Hepatocyte (in vitro differentiated cells): ENCODE measurements around the gene PGPEP1. TPM values are rescaled to one million over a fixed set of nuclear protein-coding genes. Genes with fewer than 3 reads are reported as not detected.

ENCODE experiments used
- DNase-seq: peaks from one replicate; pipeline ENCODE4 v3.0.0-alpha.2; 2016; ENCODE audit warnings: low spot score
- H2AFZ ChIP-seq: fragments of 200-600 bp; sonication (generic); 2 replicates; pipeline ENCODE4 v1.6.0; 2016; ENCODE audit warnings: antibody characterized with exemption, mild to moderate bottlenecking
- H3K27ac ChIP-seq: fragments of 200-600 bp; sonication (generic); 2 replicates; pipeline ENCODE4 v1.5.1; 2016; ENCODE audit warnings: mild to moderate bottlenecking
- H3K27me3 ChIP-seq: fragments of 200-600 bp; sonication (generic); 2 replicates; pipeline ENCODE4 v1.6.1; 2016
- H3K36me3 ChIP-seq: fragments of 200-600 bp; sonication (generic); replicated peaks from 2 replicates; pipeline ENCODE4 v1.5.1; 2016; ENCODE audit warnings: low read depth; ENCODE audit not compliant: insufficient read depth
- H3K4me1 ChIP-seq: fragments of 200-600 bp; sonication (generic); 2 replicates; pipeline ENCODE4 v1.5.1; 2016; ENCODE audit warnings: mild to moderate bottlenecking, moderate library complexity; ENCODE audit not compliant: insufficient read depth
- H3K4me2 ChIP-seq: fragments of 200-600 bp; sonication (generic); 2 replicates; pipeline ENCODE4 v1.6.0; 2016
- H3K4me3 ChIP-seq: fragments of 200-600 bp; sonication (generic); 2 replicates; pipeline ENCODE4 v1.5.1; 2016; ENCODE audit warnings: mild to moderate bottlenecking
- H3K79me2 ChIP-seq: fragments of 200-600 bp; sonication (generic); 2 replicates; pipeline ENCODE4 v1.6.0; 2017; ENCODE audit warnings: mild to moderate bottlenecking
- H3K9me2 ChIP-seq: fragments of 200-600 bp; sonication (generic); replicated peaks from 2 replicates; pipeline ENCODE4 v1.6.0; 2017; ENCODE audit warnings: mild to moderate bottlenecking; ENCODE audit not compliant: insufficient read depth
- H3K9me3 ChIP-seq: fragments of 200-600 bp; sonication (generic); 2 replicates; pipeline ENCODE4 v1.5.1; 2016; ENCODE audit warnings: low read depth, mild to moderate bottlenecking
- H4K20me1 ChIP-seq: fragments of 200-600 bp; sonication (generic); 2 replicates; pipeline ENCODE4 v1.6.0; 2016; ENCODE audit warnings: mild to moderate bottlenecking; ENCODE audit not compliant: insufficient read depth, poor library complexity, severe bottlenecking
- CTCF ChIP-seq: fragments of 200-600 bp; sonication (generic); IDR thresholded peaks from 2 replicates; pipeline ENCODE4 v1.5.1; 2016; ENCODE audit warnings: antibody characterized with exemption, mild to moderate bottlenecking; ENCODE audit not compliant: poor library complexity
- EZH2 ChIP-seq: fragments of 200-600 bp; sonication (generic); IDR thresholded peaks from 2 replicates; pipeline ENCODE4 v1.6.1; 2016; ENCODE audit warnings: antibody characterized with exemption, mild to moderate bottlenecking, borderline replicate concordance
- EZH2phosphoT487 ChIP-seq: fragments of 200-600 bp; sonication (generic); IDR thresholded peaks from one replicate; pipeline ENCODE4 v1.6.1; 2018; ENCODE audit warnings: antibody characterized with exemption, mild to moderate bottlenecking, low read depth, moderate library complexity; ENCODE audit not compliant: unreplicated experiment, severe bottlenecking
- WGBS: methylation state at CpG from one replicate; pipeline ENCODE4 v1.1.6; 2016; ENCODE audit warnings: low lambda C conversion rate; ENCODE audit errors: missing lambda C conversion rate; 5-methylcytosine and 5-hydroxymethylcytosine counted together
- polyA plus RNA-seq: library from polyadenylated mRNA; unstranded; fragments of >200 nt; fragmentation: Nextera tagmentation; extraction: Ambion mirVana; gene quantifications from 2 replicates; pipeline ENCODE4 v1.2.1, GENCODE V29; 2016
- total RNA-seq: library from RNA; depleted of rRNA; stranded (reverse); fragments of >200 nt; gene quantifications from 2 replicates; pipeline ENCODE4 v1.2.3, GENCODE V29; 2014

The PGPEP1 gene
- total and polyA plus RNA-seq, 2 experiments from 2014 or later = 26.8 to 36.1 TPM

GRCh38 chr19:18307271-18307681 is 33.1 kb upstream of the PGPEP1 start:
- Histone ChIP-seq H3K27me3 (no peaks in the 10 kb centered on the region), H3K79me2 (peaks cover 3% of the 10 kb centered on the region), H4K20me1 (no peaks in the 10 kb centered on the region), H3K9me2 (no peaks in the 10 kb centered on the region), H3K27ac (peak overlapping the region; percentile 34), H2AFZ (no peak overlapping the region), H3K36me3 (no peaks in the 10 kb centered on the region), H3K4me3 (no peak overlapping the region), H3K9me3 (no peaks in the 10 kb centered on the region), H3K4me1 (peaks cover 46% of the 10 kb centered on the region), H3K4me2 (no peak overlapping the region)
- no peak for TF ChIP-seq EZH2phosphoT487
- TF ChIP-seq EZH2 = no peak
- TF ChIP-seq CTCF = no peak
- no peak for DNase-seq
- WGBS = 95% methylated on average over 19 of the region's 19 CpGs

- H4K20me1 ChIP-seq = no peaks in the 10 kb centered on the region
- no peak overlapping the region for H2AFZ ChIP-seq
- no peaks in the 10 kb centered on the region for H3K36me3 ChIP-seq
- H3K79me2 ChIP-seq = peaks cover 12% of the 10 kb centered on the region
- H3K4me1 ChIP-seq = peaks cover 45% of the 10 kb centered on the region
- no peaks in the 10 kb centered on the region for H3K9me2 ChIP-seq
- H3K27me3 ChIP-seq = no peaks in the 10 kb centered on the region
- H3K4me2 ChIP-seq = no peak overlapping the region
- DNase-seq = no peak
- no peaks in the 10 kb centered on the region for H3K9me3 ChIP-seq
- WGBS = 97% methylated on average over 20 of the region's 20 CpGs
- TF ChIP-seq EZH2 (no peak), EZH2phosphoT487 (no peak), CTCF (no peak)
- H3K27ac ChIP-seq = no peak overlapping the region
- no peak overlapping the region for H3K4me3 ChIP-seq
These were observed 32.1 kb upstream of the PGPEP1 start for GRCh38 chr19:18308051-18308947.

GRCh38 chr19:18308948-18309325 is 31.5 kb upstream of the PGPEP1 start:
- Histone ChIP-seq H3K4me2 (no peak overlapping the region), H3K9me2 (no peaks in the 10 kb centered on the region), H3K4me3 (no peak overlapping the region), H3K79me2 (peaks cover 18% of the 10 kb centered on the region), H3K9me3 (no peaks in the 10 kb centered on the region), H3K4me1 (peaks cover 38% of the 10 kb centered on the region), H3K27ac (no peak overlapping the region), H4K20me1 (no peaks in the 10 kb centered on the region), H2AFZ (no peak overlapping the region), H3K27me3 (no peaks in the 10 kb centered on the region), H3K36me3 (no peaks in the 10 kb centered on the region)
- WGBS = 97% methylated on average over 7 of the region's 7 CpGs
- no peak for DNase-seq
- TF ChIP-seq EZH2 (no peak), EZH2phosphoT487 (no peak), CTCF (no peak)
